Measurements from ENCODE around the gene MPHOSPH9. TPM values are rescaled to one million over a fixed set of nuclear protein-coding genes. Genes with fewer than 3 reads are reported as not detected.

Gene MPHOSPH9
- total and polyA plus RNA-seq, 2 of the 4 experiments (the other 2 are of a cell fraction), result 7.6 to 17.0 TPM

GRCh38 chr12:123142518-123142840 is 90.5 kb downstream of the MPHOSPH9 start:
- intact Hi-C loops (cut with micrococcal nuclease), result no loop called here
- POLR2A ChIA-PET (ENCODE audit: unreplicated experiment), result no interaction called here
- no peak for DNase-seq
- ATAC-seq (ENCODE audit: low read depth), result no peak
- peaks cover 30 to 56% of the 10 kb centered on the region in 2 experiments for H3K79me1 ChIP-seq (ENCODE audit: low read depth in 1 of 2, low read length in 2 of 2)
- no peak overlapping the region for H4K8ac ChIP-seq (ENCODE audit: low read depth in 2 of 2, low read length in 2 of 2)
- no peak overlapping the region for H2BK15ac ChIP-seq (ENCODE audit: low read depth, low read length)
- no peaks in the 10 kb centered on the region for H3K9me3 ChIP-seq (ENCODE audit: control insufficient read depth, insufficient read depth, low read length)
- no peak overlapping the region for H3K23ac ChIP-seq (ENCODE audit: low read depth, low read length)
- no CpG with 5 or more reads among the region's 5 CpGs for WGBS, 2 experiments (ENCODE audit: extremely low coverage in 2 of 2, insufficient read length in 1 of 2)
- no peak overlapping the region for H3K4ac ChIP-seq (ENCODE audit: low read depth, low read length)
- in situ Hi-C loops (cut with MboI; ENCODE audit: low sequenced_read_pairs), result loop anchor here (10.0 kb wide), 1 partner anchor 158 kb away; the partner anchor contains the start of gene ARL6IP4
- H3K4me1 ChIP-seq (ENCODE audit: control insufficient read depth, insufficient read depth, low read length), result peaks cover 33% of the 10 kb centered on the region
- H3K27me3 ChIP-seq (ENCODE audit: control insufficient read depth, insufficient read depth, low read length), result no peaks in the 10 kb centered on the region
- H3K9ac ChIP-seq (ENCODE audit: low read depth, low read length), result no peak overlapping the region
- CTCF ChIA-PET, result no interaction called here
- BruUV-seq (replicated peaks), result no TSS peak
- no peak overlapping the region for H4K5ac ChIP-seq (ENCODE audit: low read depth, low read length)
- H3K36me3 ChIP-seq (ENCODE audit: control insufficient read depth, insufficient read depth, low read length), result no peaks in the 10 kb centered on the region
- no peak overlapping the region for H2BK20ac ChIP-seq (ENCODE audit: low read depth, low read length)
- H2AFZ ChIP-seq (replicated peaks; ENCODE audit: low read length, poor library complexity), result no peak overlapping the region
- no peak overlapping the region for H2AK9ac ChIP-seq (replicated peaks; ENCODE audit: low read depth, low read length, poor library complexity)
- peaks cover 18% of the 10 kb centered on the region for H3K9me1 ChIP-seq (ENCODE audit: insufficient read depth, low read length)
- H3K4me3 ChIP-seq (ENCODE audit: insufficient read depth, low read depth, low read length), result no peak overlapping the region
- no peak for TF ChIP-seq CTCF (conservative IDR thresholded peaks at IDR 0.05; ENCODE audit: low read depth, low read length)
- TF ChIP-seq MXI1 (IDR thresholded peaks at IDR 0.05; ENCODE audit: borderline replicate concordance, low read depth, low read length), result no peak
- TF ChIP-seq USF2 (IDR thresholded peaks at IDR 0.05; ENCODE audit: low read depth, low read length), result no peak
- no peak for TF ChIP-seq CEBPB (IDR thresholded peaks at IDR 0.05; ENCODE audit: low read depth, low read length)
- no peak for TF ChIP-seq RCOR1 (IDR thresholded peaks at IDR 0.05; ENCODE audit: insufficient replicate concordance, low read length)
- no peak for TF ChIP-seq SMC3 (IDR thresholded peaks at IDR 0.05; ENCODE audit: low read depth, low read length)
- TF ChIP-seq CHD1 (IDR thresholded peaks at IDR 0.05; ENCODE audit: low read depth, low read length), result no peak
- TF ChIP-seq RFX5 (IDR thresholded peaks at IDR 0.05; ENCODE audit: low read depth, low read length), result no peak
- no peak for TF ChIP-seq BHLHE40 (IDR thresholded peaks at IDR 0.05; ENCODE audit: low read depth, low read length)
- no peak for TF ChIP-seq NFE2L2 (IDR thresholded peaks at IDR 0.05; ENCODE audit: low read depth, low read length)
- no peak for TF ChIP-seq RAD21 (IDR thresholded peaks at IDR 0.05; ENCODE audit: low read length)
- TF ChIP-seq POLR2A (IDR thresholded peaks at IDR 0.05; ENCODE audit: low read depth, low read length), result no peak
- no peak for TF ChIP-seq MAZ (IDR thresholded peaks at IDR 0.05; ENCODE audit: borderline replicate concordance, low read depth, low read length)
- no peak for TF ChIP-seq MAFK (IDR thresholded peaks at IDR 0.05; ENCODE audit: low read depth, low read length)
- no peak for TF ChIP-seq ELK1 (IDR thresholded peaks at IDR 0.05; ENCODE audit: borderline replicate concordance, low read depth, low read length)
- no peak for TF ChIP-seq FOS (IDR thresholded peaks at IDR 0.05; ENCODE audit: low read depth, low read length)
- no peak overlapping the region for H2BK5ac ChIP-seq (ENCODE audit: low read depth, low read length, poor library complexity, severe bottlenecking)
- H4K91ac ChIP-seq (ENCODE audit: insufficient read depth, low read depth, low read length), result no peak overlapping the region
- H2AK5ac ChIP-seq (ENCODE audit: low read depth, low read length), result no peak overlapping the region
- dilution Hi-C loops (cut with HindIII; ENCODE audit: low sequenced_read_pairs, unreplicated experiment), result no loop called here
- H2BK120ac ChIP-seq (ENCODE audit: low read depth, low read length), result no peak overlapping the region
- H3K4me2 ChIP-seq (ENCODE audit: low read depth, low read length), result no peak overlapping the region
- peaks cover 18% of the 10 kb centered on the region for H4K20me1 ChIP-seq (ENCODE audit: insufficient read depth, low read length)
- no peak overlapping the region for H3K14ac ChIP-seq (replicated peaks; ENCODE audit: low read depth, low read length)
- no peak overlapping the region; the same call in 1 of the 2 replicates for H3K27ac ChIP-seq (ENCODE audit: insufficient read depth, low read length)
- no peak overlapping the region for H3K56ac ChIP-seq (ENCODE audit: extremely low read depth, insufficient read depth, low read length)
- H3K18ac ChIP-seq (ENCODE audit: low read depth, low read length), result no peak overlapping the region

All from IMR-90 (cell line).